Measurements from ENCODE around the gene TPRG1L. TPM values are rescaled to one million over a fixed set of nuclear protein-coding genes. Genes with fewer than 3 reads are reported as not detected.
A peak's percentile ranks its signal among the peaks of the same experiment; 100 is the strongest.

The TPRG1L gene
- total RNA-seq, 6 experiments from 2014 or later = 51.8 to 63.5 (median 58.0) TPM

DNA sequence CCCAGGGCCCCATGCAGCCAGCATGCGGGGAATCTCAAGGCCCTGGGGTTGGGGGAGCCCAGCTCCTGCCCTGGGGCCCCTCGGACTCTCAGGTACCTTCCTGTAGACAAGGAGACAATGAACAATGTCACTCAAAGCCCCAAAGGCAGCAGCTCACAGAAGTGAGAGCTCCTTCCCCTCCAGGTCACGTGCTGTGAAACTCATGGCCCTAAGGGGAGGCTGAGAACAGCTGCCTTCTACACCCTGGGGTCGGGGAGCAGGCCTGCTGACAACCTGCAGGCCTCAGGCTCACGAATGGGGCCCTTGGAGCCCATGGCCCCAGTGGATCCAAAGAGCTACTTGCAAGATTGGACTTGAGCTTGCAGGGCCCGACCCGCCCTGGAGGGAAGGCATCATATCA lies 16.7 kb upstream of the TPRG1L start:
- H3K4me3 Mint-ChIP-seq = no peak overlapping the region

DNA sequence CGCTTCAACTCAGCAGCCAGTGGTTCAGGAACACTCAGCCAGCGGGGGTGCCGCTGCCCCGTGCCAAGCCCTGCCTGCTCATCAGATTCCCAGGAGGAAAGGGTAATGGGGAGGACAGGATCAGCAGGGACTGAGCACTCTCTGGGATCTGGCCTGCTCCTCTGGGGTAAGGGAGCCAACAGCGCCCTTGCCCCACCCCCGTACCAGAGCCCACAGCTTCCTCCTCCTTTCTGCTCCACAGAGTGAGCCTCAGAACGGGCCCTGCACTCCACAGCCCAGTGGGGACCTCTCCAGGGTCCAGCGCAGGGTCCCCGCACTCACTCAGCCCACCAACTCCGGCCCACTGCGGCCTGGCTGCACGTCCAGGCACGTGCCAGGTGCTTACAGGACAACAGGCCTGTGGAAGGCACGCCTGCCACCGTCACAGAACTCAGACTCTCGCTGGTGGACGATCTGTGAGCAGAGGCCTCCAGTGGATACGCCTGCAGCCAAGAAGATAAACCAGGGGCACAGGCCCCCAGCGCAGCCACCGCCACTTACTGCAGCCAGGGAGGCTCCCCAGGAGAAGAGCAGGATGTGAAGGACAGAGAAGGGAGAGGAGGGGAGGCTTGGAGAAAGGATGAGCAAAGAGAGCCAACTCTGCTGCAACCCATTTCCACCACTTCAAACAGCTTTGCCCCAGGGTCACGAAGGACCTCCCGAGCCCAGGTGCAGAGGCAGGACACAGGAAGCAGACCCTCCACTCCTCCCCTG lies 15.6 kb upstream of the TPRG1L start:
- Mint-ChIP-seq H3K27ac (no peak overlapping the region), H3K27me3 (ENCODE audit: insufficient read depth) (peaks cover 18% of the 10 kb centered on the region), H3K4me3 (no peak overlapping the region), H3K9me3 (no peaks in the 10 kb centered on the region), H3K36me3 (ENCODE audit: low read depth) (no peaks in the 10 kb centered on the region), H3K4me1 (ENCODE audit: low read depth) (peaks cover 12% of the 10 kb centered on the region)
- no peak for DNase-seq
- TF ChIP-seq, protein P1, sequence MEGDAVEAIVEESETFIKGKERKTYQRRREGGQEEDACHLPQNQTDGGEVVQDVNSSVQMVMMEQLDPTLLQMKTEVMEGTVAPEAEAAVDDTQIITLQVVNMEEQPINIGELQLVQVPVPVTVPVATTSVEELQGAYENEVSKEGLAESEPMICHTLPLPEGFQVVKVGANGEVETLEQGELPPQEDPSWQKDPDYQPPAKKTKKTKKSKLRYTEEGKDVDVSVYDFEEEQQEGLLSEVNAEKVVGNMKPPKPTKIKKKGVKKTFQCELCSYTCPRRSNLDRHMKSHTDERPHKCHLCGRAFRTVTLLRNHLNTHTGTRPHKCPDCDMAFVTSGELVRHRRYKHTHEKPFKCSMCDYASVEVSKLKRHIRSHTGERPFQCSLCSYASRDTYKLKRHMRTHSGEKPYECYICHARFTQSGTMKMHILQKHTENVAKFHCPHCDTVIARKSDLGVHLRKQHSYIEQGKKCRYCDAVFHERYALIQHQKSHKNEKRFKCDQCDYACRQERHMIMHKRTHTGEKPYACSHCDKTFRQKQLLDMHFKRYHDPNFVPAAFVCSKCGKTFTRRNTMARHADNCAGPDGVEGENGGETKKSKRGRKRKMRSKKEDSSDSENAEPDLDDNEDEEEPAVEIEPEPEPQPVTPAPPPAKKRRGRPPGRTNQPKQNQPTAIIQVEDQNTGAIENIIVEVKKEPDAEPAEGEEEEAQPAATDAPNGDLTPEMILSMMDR (IDR thresholded peaks at IDR 0.05) = no peak

More for the DNA sequence above, 16.7 kb upstream of the TPRG1L start:
- no peak overlapping the region for H3K27ac Mint-ChIP-seq
- TF ChIP-seq, protein P1 (IDR thresholded peaks at IDR 0.05) = no peak
- H3K36me3 Mint-ChIP-seq (ENCODE audit: low read depth) = no peaks in the 10 kb centered on the region
- no peak for DNase-seq
- no peaks in the 10 kb centered on the region for H3K9me3 Mint-ChIP-seq
- H3K27me3 Mint-ChIP-seq (ENCODE audit: insufficient read depth) = peaks cover 15% of the 10 kb centered on the region
- peaks cover 2% of the 10 kb centered on the region for H3K4me1 Mint-ChIP-seq (ENCODE audit: low read depth)

DNA sequence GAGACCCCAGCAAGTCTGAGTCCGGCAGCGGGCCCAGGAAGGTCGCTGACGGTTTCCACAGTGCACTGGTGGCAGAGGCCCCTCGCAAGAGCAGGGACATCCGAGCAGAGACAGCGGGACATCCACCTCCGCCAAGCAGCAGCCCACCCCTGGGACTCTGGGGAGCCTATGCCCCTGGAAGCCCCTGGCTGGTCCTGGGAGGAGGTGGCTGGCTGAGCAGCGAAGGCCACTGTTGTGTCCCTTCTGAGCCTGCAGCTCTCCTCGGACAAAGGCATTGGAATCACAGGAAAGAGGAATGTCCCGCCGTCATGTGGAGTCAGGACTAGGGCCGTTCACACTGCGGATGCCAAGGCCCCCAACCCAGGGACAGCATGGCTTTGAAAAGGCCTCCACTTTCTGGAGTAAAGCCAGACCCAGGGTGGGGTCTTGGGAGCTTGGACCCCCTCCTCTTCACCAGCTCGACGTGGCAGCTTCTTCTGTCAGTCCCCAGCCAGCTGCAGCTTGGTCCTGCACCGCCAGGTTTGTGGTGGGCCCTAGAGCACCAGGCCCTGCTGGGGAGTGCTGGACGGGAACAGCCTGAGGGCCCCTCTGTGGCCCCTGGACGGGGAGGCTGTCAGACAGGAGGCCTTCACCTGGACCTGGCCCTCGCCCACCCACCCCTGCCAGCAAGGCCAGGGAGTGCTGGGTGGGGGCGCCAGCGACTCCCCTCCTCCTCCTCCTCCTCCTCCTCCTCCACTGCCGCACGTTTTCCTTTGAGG lies 14.9 kb upstream of the TPRG1L start:
- TF ChIP-seq, protein P1 (IDR thresholded peaks at IDR 0.05) = no peak
- no peaks in the 10 kb centered on the region for H3K9me3 Mint-ChIP-seq
- H3K27me3 Mint-ChIP-seq (ENCODE audit: insufficient read depth) = peaks cover 19% of the 10 kb centered on the region
- H3K4me1 Mint-ChIP-seq (ENCODE audit: low read depth) = peaks cover 12% of the 10 kb centered on the region
- no peak for DNase-seq
- no peaks in the 10 kb centered on the region for H3K36me3 Mint-ChIP-seq (ENCODE audit: low read depth)
- H3K4me3 Mint-ChIP-seq = no peak overlapping the region
- H3K27ac Mint-ChIP-seq = no peak overlapping the region

DNA sequence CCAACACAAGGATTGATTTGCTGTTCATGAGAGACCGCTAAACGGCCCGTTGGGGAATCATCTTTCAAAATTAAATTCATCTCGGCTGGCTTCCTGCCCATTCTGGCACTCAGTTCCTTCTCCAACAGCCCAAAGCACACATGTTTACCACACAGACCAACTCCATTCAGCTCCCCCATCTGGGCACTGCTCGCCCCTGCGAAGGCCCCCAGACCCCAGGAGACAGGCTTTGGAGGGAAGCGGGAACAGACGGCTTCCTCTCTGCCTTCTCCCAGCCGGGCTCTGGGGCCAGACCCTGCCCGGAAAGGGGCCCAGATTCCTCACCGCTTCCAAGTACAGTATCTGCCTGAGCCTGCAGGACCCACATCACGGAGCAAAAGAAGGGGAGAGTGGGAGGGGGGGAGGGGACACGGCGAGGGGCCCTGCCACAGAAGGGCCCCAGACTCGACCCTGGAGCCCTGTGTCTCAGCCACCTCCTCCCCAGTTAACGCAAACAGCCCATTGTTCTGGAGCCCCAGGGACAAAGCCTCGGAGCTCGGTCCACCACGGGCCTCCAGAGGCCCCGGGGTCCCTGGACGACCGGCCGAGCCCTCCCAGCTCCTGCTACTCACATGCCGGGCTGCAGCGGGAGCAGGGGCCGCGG lies 14.2 kb upstream of the TPRG1L start:
- H3K36me3 Mint-ChIP-seq (ENCODE audit: low read depth) = no peaks in the 10 kb centered on the region
- H3K9me3 Mint-ChIP-seq = no peaks in the 10 kb centered on the region
- H3K27me3 Mint-ChIP-seq (ENCODE audit: insufficient read depth) = peaks cover 19% of the 10 kb centered on the region
- TF ChIP-seq, protein P1 (IDR thresholded peaks at IDR 0.05) = no peak
- H3K4me3 Mint-ChIP-seq = 0 out of 2 replicates have a peak overlapping the region, but pooled peaks have one; percentile 15
- peaks cover 12% of the 10 kb centered on the region for H3K4me1 Mint-ChIP-seq (ENCODE audit: low read depth)
- H3K27ac Mint-ChIP-seq = no peak overlapping the region
- no peak for DNase-seq

DNA sequence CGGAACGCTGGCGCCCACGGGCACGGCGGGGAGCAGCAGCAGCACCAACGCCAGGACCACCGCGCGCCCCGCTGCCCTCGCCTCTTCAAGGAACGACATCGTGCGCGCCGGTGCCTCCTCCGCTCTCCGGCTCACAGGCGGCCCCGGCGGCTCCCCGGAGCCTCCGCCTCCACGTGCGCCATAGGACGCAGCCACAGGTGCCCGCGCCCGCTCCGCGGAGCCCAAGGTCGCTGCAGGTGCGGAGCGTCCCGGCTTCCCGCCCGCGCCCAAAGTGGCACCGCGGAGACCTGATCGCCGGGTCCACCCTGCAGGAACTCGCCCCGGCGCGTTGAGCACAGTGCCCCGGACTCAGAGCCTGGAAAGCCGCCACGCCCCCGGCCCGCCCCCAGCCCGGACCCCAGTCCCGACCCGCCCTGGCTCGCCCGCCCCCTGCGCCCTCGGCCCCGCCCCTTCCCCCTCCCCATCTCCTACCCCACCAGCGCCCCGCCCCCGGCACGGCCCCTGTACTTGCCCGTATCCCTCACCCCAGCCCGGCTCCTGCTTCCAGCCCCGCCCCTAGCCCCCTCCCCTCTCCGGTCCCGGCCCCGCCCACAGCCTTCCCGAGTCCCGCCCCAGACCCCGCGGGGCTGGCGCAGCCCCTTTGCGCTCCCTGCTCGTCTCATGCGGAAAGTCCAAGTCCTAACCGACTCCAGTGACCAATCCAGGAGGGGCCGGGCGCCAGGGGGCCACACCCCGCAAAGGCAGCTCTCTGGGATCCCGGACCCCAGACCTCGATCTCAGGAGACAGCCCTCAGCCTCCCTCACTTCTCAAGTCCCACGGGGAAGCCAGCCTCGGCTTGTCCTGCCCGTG lies 13.4 kb upstream of the TPRG1L start, which contains the start of gene MEGF6:
Gene MEGF6, minus strand, starts transcription at position 339 of the 850 bp plus-strand sequence. Its CDS starts 240 bp downstream, at position 99.
- TF ChIP-seq, protein P1 (IDR thresholded peaks at IDR 0.05) = no peak
- peaks cover 12% of the 10 kb centered on the region for H3K4me1 Mint-ChIP-seq (ENCODE audit: low read depth)
- H3K9me3 Mint-ChIP-seq = no peaks in the 10 kb centered on the region
- no peak for DNase-seq
- H3K4me3 Mint-ChIP-seq = peak within 1 kb of the TSS; percentile 47; the same call in 1 of the 2 replicates
- no peak within 1 kb of the TSS for H3K27ac Mint-ChIP-seq
- peaks cover 23% of the 10 kb centered on the region for H3K27me3 Mint-ChIP-seq (ENCODE audit: insufficient read depth)
- no peaks in the 10 kb centered on the region for H3K36me3 Mint-ChIP-seq (ENCODE audit: low read depth)
